ENCODE results near the gene RIOK1.

DNA sequence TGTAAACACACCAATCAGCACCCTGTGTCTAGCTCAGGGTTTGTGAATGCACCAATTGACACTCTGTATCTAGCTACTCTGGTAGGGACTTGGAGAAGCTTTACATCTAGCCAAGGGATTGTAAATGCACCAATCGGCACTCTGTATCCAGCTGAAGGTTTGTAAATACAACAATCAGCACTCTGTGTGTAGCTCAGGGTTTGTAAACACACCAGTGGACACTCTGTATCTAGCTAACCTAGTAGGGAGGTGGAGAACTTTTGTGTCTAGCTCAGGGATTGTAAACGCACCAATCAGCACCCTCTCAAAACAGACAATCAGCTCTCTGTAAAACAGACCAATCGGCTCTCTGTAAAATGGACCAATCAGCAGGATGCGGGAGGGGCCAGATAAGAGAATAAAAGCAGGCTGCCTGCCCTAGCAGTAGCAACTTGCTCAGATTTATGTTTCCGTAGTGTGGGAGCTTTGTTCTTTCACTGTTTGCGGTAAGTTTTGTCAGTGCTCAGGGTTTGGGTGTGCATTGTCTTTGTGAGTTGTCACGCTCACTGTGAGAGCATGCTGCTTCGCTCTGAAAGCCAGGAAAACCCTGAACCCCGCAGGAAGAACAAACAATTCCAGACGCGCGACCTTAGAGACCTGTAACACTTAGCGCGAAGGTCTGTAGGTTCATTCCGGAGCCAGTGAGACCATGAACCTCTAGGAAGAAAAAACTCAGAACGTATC lies 37.0 kb downstream of the RIOK1 start:
- TF ChIP-seq POLR2A (IDR thresholded peaks at IDR 0.05; ENCODE audit: low read depth, low read length) = no peak
- TF ChIP-seq POU2F2 (IDR thresholded peaks at IDR 0.05; ENCODE audit: low read depth, low read length) = no peak
- TF ChIP-seq SPI1 (IDR thresholded peaks at IDR 0.05; ENCODE audit: low read depth, low read length) = no peak
- no peak for TF ChIP-seq TAF1 (IDR thresholded peaks at IDR 0.05; ENCODE audit: low read depth, low read length)
- no peak for TF ChIP-seq POLR2AphosphoS5 (IDR thresholded peaks at IDR 0.05; ENCODE audit: low read depth, low read length)

All from GM12891 (cell line).